IPS DF 6.9 (cell line): ENCODE measurements around the gene C11orf58.

Experiments used
- DNase-seq: peaks from one replicate; pipeline ENCODE4 v3.0.0-alpha.2; 2013; ENCODE audit warnings: low read depth, low spot score
- H3K27ac ChIP-seq: one replicate; pipeline ENCODE4 v1.5.1; 2013; ENCODE audit warnings: low read length, control low read depth
- H3K27me3 ChIP-seq: 2 replicates; pipeline ENCODE4 v1.6.1; 2013; ENCODE audit warnings: mild to moderate bottlenecking, low read length; ENCODE audit not compliant: control insufficient read depth, insufficient read depth
- H3K36me3 ChIP-seq: 2 replicates; pipeline ENCODE4 v1.6.1; 2013; ENCODE audit warnings: low read length; ENCODE audit not compliant: control insufficient read depth, insufficient read depth
- H3K4me1 ChIP-seq: 2 replicates; pipeline ENCODE4 v1.6.1; 2013; ENCODE audit warnings: low read length; ENCODE audit not compliant: control insufficient read depth, insufficient read depth
- H3K4me3 ChIP-seq: 2 replicates; pipeline ENCODE4 v1.5.1; 2013; ENCODE audit warnings: mild to moderate bottlenecking, low read length
- H3K9me3 ChIP-seq: 2 replicates; pipeline ENCODE4 v1.6.1; 2013; ENCODE audit warnings: low read length, inconsistent platforms; ENCODE audit not compliant: control insufficient read depth, insufficient read depth
- WGBS: extraction: QIAGEN DNeasy Blood & Tissue Kit; methylation state at CpG from one replicate; pipeline ENCODE4 v1.1.7; 2013; ENCODE audit warnings: mixed read lengths, missing lambda C conversion rate; ENCODE audit not compliant: insufficient read length, insufficient coverage; 5-methylcytosine and 5-hydroxymethylcytosine counted together

C11orf58 gene

DNA sequence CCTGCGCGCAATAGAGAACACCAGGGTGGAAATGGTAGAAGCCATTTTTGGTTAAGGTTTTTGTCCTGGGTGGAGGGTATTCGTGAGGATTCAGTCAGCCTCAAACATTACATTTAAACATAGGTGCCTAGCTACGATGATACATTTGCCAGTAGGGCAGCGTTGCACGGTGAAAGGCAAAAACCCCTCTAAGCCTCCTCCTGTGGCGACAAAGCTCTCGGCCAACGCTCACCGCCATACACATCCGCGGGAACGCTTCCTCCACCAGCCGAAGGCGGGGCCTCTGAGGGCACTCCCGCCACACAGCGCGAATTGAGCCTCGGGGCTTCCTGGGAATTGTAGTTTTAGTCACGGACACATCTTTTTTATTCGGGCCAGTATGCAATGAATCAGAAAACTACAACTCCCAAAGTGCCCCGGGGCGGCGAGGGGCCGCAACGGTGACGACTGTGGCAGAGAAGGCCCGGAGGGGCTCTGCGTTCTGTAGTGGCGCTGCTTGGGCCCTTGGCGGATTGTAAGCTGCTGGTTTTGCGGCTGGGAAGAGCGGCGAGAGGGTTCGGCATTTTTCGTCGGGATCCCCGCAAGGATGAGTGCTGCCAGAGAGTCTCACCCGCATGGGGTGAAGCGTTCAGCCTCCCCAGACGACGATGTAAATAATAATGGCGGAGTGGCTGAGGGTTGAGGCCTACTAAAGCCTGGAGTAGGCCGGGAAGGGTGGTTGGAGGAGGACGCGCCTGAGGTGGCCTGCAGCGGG is at the start of gene C11orf58:
Gene C11orf58 (plus strand): TSS at position 455 of the 754 bp plus-strand sequence. CDS start 132 bp downstream, at position 587.
- Histone ChIP-seq H3K4me3 (peak within 1 kb of the TSS; percentile 86), H3K4me1 (no peaks in the 10 kb centered on the region), H3K36me3 (no peaks in the 10 kb centered on the region; the same call in 1 of the 2 replicates), H3K27me3 (no peaks in the 10 kb centered on the region), H3K27ac (no peak within 1 kb of the TSS), H3K9me3 (no peaks in the 10 kb centered on the region)
- no CpG with 5 or more reads among the region's 47 CpGs for WGBS
- DNase-seq: peak; percentile 85

DNA sequence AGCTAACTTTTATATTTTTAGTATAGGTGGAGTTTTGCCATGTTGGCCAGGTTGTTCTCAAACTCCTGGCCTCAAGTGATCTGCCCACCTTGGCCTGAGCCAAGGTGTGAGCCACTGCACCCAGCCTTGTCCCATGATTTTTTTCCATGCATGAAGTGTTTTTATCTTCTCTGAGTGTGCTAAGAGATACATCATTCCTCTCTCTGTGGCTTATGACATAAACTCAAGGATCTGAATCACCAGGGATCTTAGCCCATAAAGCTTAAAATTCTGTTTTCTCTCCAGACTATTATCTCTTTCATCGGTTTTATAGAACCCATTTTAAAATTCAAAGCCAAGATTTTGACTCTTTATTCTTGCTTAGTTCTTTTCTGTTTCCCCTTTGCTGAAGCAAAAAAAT is 48.4 kb upstream of the C11orf58 start:
- Histone ChIP-seq H3K4me3 (no peak overlapping the region), H3K27me3 (no peaks in the 10 kb centered on the region)
- no CpG with 5 or more reads among the region's 1 CpG for WGBS

GRCh38 chr11:16703795-16704194 is 34.7 kb upstream of the C11orf58 start:
- Histone ChIP-seq H3K27ac (no peak overlapping the region), H3K9me3 (no peaks in the 10 kb centered on the region), H3K4me3 (no peak overlapping the region), H3K36me3 (no peaks in the 10 kb centered on the region), H3K27me3 (no peaks in the 10 kb centered on the region), H3K4me1 (no peaks in the 10 kb centered on the region)
- no peak for DNase-seq

More for the DNA sequence above, 48.4 kb upstream of the C11orf58 start:
- no peaks in the 10 kb centered on the region for H3K4me1 ChIP-seq
- DNase-seq: no peak
- H3K27ac ChIP-seq: no peak overlapping the region
- no peaks in the 10 kb centered on the region for H3K9me3 ChIP-seq
- H3K36me3 ChIP-seq: no peaks in the 10 kb centered on the region

- H3K4me3 ChIP-seq: no peak overlapping the region
- no peaks in the 10 kb centered on the region for H3K4me1 ChIP-seq
- WGBS: no CpG with 5 or more reads among the region's 1 CpG
- H3K9me3 ChIP-seq: no peaks in the 10 kb centered on the region
- no peaks in the 10 kb centered on the region for H3K36me3 ChIP-seq
- no peaks in the 10 kb centered on the region for H3K27me3 ChIP-seq
- DNase-seq: no peak
- no peak overlapping the region for H3K27ac ChIP-seq
Observed at GRCh38 chr11:16713594-16713993, 24.9 kb upstream of the C11orf58 start.

DNA sequence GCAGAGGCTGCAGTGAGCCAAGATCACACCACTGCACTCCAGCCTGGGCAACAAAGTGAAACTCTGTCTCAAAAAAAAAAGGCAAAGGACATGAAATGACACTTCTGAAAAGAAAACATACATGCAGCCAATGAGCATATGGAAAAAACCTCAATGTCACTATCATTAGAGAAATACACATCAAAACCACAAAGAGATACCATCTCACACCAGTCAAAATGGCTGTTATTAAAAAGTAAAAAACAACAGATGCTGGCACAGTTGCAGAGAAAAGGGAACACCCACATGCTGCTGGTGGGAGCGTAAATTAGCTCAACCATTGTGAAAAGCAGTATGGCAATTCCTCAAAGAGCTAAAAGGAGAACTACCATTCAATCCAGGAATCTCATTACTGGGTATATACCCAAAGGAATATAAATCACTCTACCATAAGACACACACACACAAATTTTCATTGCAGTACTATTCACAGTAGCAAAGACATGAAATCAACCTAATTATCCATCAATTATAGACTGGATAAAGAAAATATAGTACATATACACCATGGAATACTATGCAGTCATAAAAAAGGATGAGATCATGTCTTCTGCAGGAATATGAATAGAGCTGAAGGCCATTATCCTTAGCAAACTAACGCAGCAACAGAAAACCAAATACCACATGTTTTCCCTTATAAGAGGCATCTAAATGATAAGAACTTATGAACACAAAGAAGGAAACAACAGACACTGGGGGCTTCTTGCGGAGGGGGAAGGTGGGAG is 15.7 kb upstream of the C11orf58 start:
- Histone ChIP-seq H3K27me3 (no peaks in the 10 kb centered on the region), H3K9me3 (no peaks in the 10 kb centered on the region), H3K4me3 (no peak overlapping the region), H3K36me3 (no peaks in the 10 kb centered on the region), H3K4me1 (no peaks in the 10 kb centered on the region), H3K27ac (no peak overlapping the region)
- WGBS: no CpG with 5 or more reads among the region's 3 CpGs
- DNase-seq: no peak

DNA sequence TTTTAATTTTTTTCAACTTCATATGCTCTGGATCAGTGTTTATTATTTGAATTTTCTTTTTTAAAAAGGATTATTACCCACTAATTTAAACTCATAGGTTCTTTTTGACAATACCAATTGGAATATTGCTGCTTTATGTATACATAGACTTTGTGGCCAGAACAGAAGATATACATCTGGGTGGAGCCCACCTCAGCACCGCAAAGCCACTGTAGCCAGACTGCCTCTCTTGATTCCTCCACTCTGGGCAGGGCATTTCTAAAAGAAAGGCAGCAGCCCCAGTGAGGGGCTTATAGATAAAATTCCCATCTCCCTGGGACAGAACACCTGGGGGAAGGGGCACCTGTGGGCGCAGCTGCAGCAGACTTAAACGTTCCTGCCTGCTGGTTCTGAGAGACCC is 10.6 kb upstream of the C11orf58 start:
- H3K27me3 ChIP-seq: no peaks in the 10 kb centered on the region
- H3K4me3 ChIP-seq: no peak overlapping the region
- no peaks in the 10 kb centered on the region for H3K36me3 ChIP-seq
- H3K4me1 ChIP-seq: no peaks in the 10 kb centered on the region
- H3K9me3 ChIP-seq: no peaks in the 10 kb centered on the region
- no peak for DNase-seq
- WGBS: no CpG with 5 or more reads among the region's 3 CpGs
- no peak overlapping the region for H3K27ac ChIP-seq

DNA sequence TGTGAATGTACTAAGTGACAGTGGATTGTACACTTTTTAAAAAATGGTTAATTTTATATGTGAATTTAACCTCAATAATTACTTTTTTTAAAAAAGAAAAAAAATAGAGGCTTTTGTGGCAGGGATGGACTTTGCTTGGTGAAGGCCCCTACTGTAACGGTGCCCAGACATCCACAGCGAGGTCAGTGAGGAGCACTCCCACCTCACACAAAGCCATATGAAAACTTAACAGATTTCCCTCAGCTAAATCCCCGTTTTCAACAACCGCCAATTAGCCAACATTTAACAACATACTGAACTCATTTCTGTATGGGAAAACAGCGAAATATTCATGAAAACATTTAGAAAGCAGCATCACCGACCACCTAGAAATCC is 642 bp upstream of the C11orf58 start:
- H3K27ac ChIP-seq: no peak overlapping the region
- H3K4me1 ChIP-seq: no peaks in the 10 kb centered on the region
- H3K9me3 ChIP-seq: no peaks in the 10 kb centered on the region
- no peaks in the 10 kb centered on the region for H3K27me3 ChIP-seq
- peak overlapping the region; percentile 86; the same call in 1 of the 2 replicates for H3K4me3 ChIP-seq
- no peaks in the 10 kb centered on the region; the same call in 1 of the 2 replicates for H3K36me3 ChIP-seq
- no peak for DNase-seq
- no CpG with 5 or more reads among the region's 6 CpGs for WGBS

GRCh38 chr11:16738947-16739815 is 734 bp downstream of the C11orf58 start:
- Histone ChIP-seq H3K4me3 (peak overlapping the region; percentile 86), H3K9me3 (no peaks in the 10 kb centered on the region), H3K4me1 (no peaks in the 10 kb centered on the region), H3K27me3 (no peaks in the 10 kb centered on the region), H3K27ac (no peak overlapping the region), H3K36me3 (no peaks in the 10 kb centered on the region; the same call in 1 of the 2 replicates)
- no peak for DNase-seq
- no CpG with 5 or more reads among the region's 32 CpGs for WGBS

GRCh38 chr11:16741473-16741872 is 3.0 kb downstream of the C11orf58 start:
- H3K4me1 ChIP-seq: no peaks in the 10 kb centered on the region
- no peak overlapping the region for H3K27ac ChIP-seq
- WGBS: no CpG with 5 or more reads among the region's 4 CpGs
- DNase-seq: no peak
- H3K36me3 ChIP-seq: no peaks in the 10 kb centered on the region; the same call in 1 of the 2 replicates
- no peak overlapping the region for H3K4me3 ChIP-seq
- no peaks in the 10 kb centered on the region for H3K9me3 ChIP-seq
- no peaks in the 10 kb centered on the region for H3K27me3 ChIP-seq

DNA sequence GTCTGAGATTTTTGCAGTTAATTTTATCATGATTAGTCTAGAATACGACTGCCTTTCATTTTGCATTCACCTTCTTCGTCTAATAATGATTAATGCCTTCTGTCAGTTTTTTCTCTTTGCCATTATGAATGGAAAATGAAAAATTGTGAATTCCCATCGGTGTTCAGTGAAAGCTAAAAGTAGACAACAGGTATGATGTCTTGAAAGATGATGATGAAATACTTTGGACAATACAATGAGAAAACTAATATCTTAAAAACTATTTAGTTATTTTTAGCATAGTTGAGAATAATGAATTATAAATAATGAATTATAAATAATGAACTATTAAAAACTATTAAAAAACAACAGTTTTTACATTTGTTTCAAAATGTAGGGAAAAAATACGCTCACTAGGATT is 5.0 kb downstream of the C11orf58 start:
- H3K27ac ChIP-seq: no peak overlapping the region
- WGBS: no CpG with 5 or more reads among the region's 4 CpGs
- H3K9me3 ChIP-seq: no peaks in the 10 kb centered on the region
- DNase-seq: no peak
- no peaks in the 10 kb centered on the region for H3K4me1 ChIP-seq
- H3K36me3 ChIP-seq: no peaks in the 10 kb centered on the region; the same call in 1 of the 2 replicates
- no peak overlapping the region for H3K4me3 ChIP-seq
- no peaks in the 10 kb centered on the region for H3K27me3 ChIP-seq
